Activated T-cell treated with anti-CD3 and anti-CD28 coated beads, Interleukin-2, amount 50 U/mL, for 1 hour (primary cell): ENCODE data around the gene SIX1.

Source experiments
- DNase-seq: peaks from one replicate; pipeline ENCODE4 v3.0.0-alpha.2; 2020

The SIX1 gene

DNA sequence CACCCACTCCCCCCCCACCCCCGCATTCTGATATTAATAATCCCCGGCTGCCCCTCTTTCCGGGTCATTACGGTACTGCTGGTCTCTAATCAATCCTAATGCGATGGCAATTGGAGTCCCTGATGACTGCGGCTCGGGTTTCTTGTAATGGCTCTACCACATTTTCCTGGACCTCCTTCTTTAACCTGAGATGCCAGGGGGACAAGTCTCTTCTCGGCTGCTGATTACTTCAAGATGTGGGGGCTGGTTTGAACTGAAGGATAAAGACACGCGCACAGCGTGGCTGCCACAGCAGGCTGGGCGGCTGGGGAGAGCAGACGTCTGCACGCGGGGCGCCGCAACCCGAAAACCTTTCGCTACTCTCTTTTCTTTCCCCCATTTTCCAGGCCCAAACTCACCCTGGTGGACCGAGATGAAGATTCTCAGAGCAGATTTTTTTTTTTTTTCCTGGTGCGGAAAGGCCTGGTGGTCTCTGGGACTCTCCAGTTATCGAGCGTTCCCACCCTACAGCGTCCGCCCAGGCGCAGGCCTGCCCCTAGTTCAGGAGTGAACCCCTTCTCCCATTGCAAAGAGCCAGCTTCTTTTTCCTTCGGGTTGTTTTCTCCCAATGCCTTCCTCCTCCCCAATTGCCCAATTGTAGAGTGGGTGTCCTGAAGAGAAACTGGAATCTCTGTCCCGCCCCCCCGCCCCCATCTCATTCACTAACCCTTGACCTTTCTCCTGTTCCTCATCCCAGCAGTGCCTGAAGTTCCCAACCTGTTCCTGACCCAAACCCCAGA, 6.0 kb upstream of the SIX1 start:
- no peak for DNase-seq

DNA sequence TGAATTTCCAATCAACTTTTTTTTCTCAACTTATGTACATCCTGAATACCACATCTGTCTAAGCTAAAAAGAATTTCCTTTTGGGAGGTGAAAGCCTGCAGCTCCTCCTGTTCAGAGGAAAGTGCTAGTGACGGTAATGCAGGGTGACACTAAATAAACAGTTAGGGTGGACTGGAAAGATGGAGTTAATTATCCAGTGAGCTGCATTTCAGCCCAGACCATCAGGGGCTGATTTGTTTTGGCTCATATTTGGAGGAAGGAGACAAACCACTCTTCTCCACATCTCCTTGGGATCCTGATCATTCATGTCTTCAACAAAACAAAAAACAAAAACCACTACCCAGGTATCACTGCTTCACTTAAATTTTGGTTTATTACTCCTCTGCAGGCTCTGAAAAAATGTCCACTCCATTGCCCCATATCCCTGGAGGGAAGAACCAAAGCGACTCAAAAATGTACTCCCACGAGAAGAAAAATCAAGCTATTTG, 5.1 kb upstream of the SIX1 start:
- no peak for DNase-seq

- no peak for DNase-seq
Observed at GRCh38 chr14:60653701-60654161, 4.5 kb upstream of the SIX1 start.

DNA sequence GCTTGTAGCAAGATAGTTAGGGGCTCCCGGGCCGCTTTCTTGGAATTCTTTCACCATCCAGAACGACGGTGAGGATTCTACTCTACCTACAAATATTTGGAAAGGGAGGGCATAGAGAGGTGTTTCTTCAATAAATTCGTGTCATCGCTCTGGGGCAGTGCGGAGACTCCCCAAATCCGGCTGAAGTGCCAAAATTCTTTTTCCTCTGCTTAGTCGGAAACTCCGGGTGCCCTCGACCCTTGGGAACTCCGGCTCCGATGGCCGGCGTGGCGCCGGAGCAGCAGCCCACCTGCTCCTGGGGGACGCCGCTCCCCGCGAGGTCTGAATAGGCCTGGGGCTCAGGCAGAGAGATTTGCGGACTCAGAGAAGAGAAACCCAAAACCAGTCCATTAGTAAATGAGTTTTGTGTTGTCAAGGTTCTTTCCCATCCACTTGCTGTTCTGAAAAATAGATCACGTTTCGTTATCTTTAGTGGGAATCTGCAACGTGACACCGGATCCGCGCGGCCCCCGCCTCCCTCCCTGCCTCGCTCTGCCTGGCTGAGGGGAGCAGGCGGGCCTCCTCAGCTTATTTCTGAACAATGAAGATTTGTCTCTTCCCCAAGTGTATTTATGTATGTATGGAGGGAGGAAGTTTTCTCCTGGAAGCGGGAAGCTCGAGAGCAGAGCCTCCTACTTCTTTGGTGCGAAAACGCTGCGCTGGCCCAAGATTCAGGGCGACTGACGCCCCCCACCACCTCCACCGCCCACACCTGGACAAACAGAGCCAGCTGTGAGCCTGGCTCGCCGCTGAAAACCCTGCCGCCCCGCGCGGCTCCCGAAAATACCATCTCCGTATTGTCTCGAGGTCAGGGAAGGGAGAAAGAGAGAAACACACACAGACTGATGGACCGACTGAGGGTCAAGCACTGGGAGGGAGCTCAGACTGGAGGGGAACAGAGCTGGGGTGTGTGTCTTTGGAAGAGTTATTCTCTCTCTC, 3.7 kb upstream of the SIX1 start:
- DNase-seq, result no peak

DNA sequence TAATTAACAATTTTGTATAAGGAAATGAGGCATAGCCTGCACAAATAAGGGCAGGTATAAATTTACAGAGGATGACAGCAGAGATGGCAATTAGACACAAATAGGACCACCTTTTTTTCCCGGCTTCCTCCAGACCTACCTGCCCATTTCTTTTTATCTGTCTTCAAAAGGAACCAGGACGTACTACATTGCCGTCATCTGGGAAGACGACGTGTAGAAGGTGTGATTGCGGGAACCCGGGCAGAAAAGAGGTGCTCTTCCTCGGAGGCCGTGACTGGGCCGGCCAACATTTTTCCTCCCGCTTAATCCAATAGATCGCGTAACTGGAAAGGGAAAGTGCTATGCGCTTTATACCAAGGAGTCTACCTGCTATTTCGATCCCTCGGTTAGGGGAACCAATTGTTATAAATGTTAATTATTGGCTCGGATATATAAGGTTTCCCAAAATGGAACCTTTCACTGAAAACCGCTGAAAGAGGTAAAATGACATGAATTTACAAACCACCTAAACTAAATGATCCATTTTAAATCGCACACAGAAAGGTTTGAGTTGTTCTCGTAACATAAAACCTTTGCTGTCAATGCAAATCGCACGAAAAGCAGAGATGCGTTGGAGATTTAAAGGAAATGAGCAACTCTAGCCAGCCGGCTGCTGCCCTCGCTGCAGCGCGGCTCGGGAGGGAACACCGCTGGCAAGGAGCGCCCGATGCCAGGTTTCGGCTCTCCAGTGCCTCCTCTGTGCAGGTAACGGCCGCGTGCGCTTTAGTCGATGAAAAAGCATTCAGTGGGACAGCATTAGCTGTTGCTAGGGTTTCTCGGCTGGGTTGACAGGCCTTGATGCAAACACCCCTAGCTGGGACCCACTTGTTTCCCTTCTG, 2.8 kb upstream of the SIX1 start:
- DNase-seq, result peak; percentile 22

DNA sequence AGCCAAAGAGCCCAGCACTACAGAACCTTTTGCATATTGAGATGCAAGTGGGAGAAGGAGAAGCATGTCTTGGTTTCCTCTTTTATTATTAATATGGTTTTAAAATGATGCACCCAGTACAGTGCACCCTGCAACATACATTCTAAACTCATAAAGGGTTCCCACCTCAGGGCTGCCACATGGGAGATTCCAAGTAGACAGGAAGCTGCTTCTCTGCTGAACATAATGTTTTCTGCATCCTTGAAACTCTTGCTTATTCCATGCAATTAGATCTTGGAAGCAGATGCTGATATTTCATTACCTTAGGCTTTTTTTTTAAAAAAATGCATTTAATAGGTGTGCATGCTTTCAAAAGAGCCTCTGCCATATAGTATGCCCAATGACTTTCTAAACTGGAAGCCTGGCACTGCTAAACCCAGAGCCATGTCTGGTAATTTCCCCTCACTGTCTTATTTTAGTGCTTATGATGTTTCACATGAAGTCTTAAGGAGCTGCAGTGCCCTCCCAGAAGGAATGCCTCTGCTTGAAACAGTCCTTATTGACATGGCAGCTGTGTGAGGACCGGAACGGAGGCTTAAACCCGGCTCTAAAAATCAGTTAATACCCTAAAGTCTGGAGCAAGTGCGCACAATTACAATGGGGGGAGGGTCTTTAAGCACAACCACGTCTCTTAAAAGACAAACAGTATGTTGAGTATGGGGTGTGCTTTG, 2.0 kb upstream of the SIX1 start:
- DNase-seq, result no peak

DNA sequence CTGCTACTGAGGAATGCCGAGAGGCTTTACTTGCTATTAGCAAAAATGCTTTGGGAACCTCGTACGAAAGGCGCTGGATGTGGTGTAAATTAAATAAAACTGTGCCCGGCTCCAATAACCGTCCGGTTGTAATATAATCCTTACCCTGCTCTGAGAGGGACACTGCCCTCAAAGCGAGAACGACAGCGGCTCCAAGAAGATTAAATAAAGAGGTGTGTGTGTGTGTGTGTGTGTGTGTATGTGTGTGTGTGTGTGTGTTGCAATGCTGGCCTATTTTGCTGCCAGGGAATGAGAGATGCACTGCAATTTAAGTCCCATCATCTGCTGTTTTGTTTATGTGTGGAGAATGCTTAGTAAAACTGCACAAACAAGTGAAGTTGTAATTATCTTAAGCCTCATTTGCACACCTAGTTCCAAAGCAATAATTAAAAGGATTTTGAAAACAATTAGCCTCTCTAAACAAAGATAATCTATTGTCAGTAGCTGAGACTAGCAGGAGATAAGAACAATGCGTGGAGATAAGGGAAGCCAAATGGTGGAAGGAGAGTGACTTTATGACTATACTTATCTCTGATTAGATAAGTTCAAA, 1.2 kb upstream of the SIX1 start:
- DNase-seq, result no peak

DNA sequence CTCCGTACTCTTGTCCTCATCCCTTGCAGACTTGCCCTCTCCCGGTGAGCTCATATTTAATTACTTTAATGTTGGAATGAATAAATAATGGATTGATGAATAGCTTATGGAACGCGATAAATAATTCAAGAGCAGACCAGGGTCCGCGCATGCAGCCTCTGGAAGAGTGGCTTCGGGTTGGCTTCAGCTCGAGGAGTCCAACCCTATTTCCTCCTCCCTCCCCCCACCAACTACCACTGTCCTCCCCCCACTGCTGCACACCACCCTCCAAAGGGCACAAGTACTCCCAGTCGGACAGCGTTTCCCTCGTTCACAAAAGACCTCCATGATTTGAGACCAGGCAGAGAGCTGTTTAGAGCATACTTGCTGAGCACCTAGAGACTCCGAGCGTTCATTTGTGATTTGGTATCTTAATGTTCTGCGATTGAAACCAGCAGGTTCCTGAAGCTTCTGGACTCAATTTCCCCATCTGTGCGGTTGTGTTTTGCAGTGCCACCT, 647 bp upstream of the SIX1 start:
- DNase-seq, result no peak

DNA sequence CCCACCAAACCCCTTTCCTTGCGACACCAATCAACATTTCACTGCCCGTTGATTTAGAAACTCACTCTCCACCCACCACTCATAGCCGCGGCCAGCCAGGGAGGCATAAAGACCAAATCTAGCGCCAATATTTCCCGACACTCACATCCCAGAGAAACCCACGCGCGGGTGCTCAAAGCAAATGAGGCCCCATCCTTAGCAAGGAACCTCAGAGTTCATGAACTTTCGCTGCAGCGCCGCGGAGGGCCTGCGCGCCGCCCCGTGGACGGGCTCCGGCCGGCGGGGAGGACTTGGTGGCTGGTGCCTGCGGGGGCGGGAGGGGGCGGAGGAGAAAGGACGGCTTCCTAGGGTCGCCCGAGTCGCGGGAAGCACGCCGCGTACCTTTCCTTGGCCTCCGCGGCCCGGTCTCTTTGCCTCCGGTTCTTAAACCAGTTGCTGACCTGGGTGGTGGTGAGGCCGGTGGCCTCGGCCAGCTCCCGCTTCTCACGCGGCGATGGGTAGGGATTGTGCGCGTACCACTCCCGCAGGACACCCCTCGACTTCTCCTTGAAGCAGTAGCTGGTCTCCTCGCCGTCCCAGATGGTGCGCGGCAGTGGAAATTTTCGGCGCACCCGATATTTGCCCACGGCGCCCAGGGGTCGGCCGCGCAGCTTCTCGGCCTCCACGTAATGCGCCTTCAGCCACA, 886 bp downstream of the SIX1 start:
- DNase-seq, result no peak

GRCh38 chr14:60647837-60648248, 1.4 kb downstream of the SIX1 start:
- no peak for DNase-seq

DNA sequence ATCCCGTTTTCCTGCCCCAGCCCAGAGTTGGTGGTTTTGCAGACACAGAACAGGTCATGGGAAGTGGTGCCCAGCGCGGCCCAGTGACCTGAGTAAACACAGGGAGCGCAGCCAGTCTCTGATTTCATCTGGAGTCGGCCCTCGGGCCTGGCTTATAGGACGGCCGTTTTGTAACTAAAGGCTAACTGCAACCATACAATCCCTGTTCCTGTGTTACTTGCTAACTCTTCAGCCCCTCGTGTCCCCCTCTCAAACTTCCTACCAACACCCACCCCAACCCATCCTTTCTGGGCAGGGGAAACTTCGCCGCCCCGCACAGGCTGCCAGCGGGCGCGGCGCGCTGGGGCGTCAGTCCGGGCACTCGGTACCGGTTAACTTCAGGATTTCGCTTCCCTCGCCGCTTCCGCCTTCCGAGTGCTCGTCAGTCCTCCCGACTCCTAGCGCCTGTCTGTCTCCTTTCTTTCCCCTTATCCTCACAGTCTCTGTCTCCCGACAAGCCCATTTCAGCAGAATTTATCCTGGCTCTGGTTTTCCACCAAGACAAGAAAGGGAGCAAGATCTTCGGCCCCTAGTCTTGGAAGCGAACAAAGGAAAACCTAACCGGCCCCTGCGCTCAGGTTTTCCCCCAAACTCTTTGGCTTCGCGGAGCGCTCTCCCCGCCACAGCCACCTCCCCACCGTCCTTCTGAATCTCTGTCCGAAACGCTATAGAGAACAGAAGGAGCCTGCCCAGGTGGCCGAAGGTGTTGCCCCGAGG, 2.0 kb downstream of the SIX1 start:
- no peak for DNase-seq

- DNase-seq, result no peak
Observed at GRCh38 chr14:60646226-60646818, 3.0 kb downstream of the SIX1 start.

- DNase-seq, result no peak
Observed at GRCh38 chr14:60645126-60645741, 4.0 kb downstream of the SIX1 start.

GRCh38 chr14:60644666-60645065, 4.6 kb downstream of the SIX1 start:
- no peak for DNase-seq

GRCh38 chr14:60643463-60644314, 5.6 kb downstream of the SIX1 start:
- DNase-seq, result no peak

GRCh38 chr14:60643141-60643462, 6.2 kb downstream of the SIX1 start:
- DNase-seq, result no peak

GRCh38 chr14:60642270-60643140, 6.8 kb downstream of the SIX1 start:
- no peak for DNase-seq
